Thyroid gland (tissue), 4 donors: ENCODE results near the gene VSTM4. TPM values are rescaled to one million over a fixed set of nuclear protein-coding genes. Genes with fewer than 3 reads are reported as not detected.

Source experiments
- DNase-seq, 2 donors: peaks; one replicate each; pipeline ENCODE4 v3.0.0-alpha.2; 2019
- H3K27ac ChIP-seq, 3 donors: fragments of 200-600 bp; sonication (generic); 1 replicate in 2 of 3; 2 replicates in 1 of 3; pipeline ENCODE4 v1.5.1; 2016 to 2019; ENCODE audit warnings: mild to moderate bottlenecking in 1 of 3, moderate library complexity in 1 of 3
- H3K27me3 ChIP-seq: fragments of 200-600 bp; sonication (generic); one replicate; pipeline ENCODE4 v1.5.1; 2019
- H3K36me3 ChIP-seq, 2 donors: fragments of 200-600 bp; sonication (generic); one replicate each; pipeline ENCODE4 v1.5.1; 2016 to 2019
- H3K4me1 ChIP-seq, 2 donors: fragments of 200-600 bp; sonication (generic); one replicate each; pipeline ENCODE4 v1.5.1; 2017 to 2019
- H3K4me3 ChIP-seq, 3 donors: fragments of 200-600 bp; sonication (generic); replicated peaks in 1 of 3; 1 replicate in 2 of 3; 2 replicates in 1 of 3; pipeline ENCODE4 v1.5.1; 2016; ENCODE audit warnings: mild to moderate bottlenecking in 1 of 3
- H3K9me3 ChIP-seq: fragments of 200-600 bp; sonication (generic); one replicate; pipeline ENCODE4 v1.5.1; 2017
- CTCF ChIP-seq, 6 experiments: fragments of 200-600 bp in 3 of 6; fragments of 450-650 bp in 3 of 6; sonication (generic) in 3 of 6; IDR thresholded peaks; one replicate each; pipeline ENCODE4 v1.5.1; 2016 to 2019; ENCODE audit warnings: antibody characterized with exemption in 6 of 6, mild to moderate bottlenecking in 2 of 6, inconsistent platforms in 1 of 6, moderate library complexity in 1 of 6
- POLR2A ChIP-seq, 2 donors: fragments of 450-650 bp; IDR thresholded peaks; one replicate each; pipeline ENCODE4 v1.6.1; 2017; ENCODE audit warnings: antibody characterized with exemption in 2 of 2, mild to moderate bottlenecking in 2 of 2, moderate library complexity in 1 of 2
- WGBS, 2 donors: methylation state at CpG; one replicate each; pipeline ENCODE4 v1.1.5; 2017; 5-methylcytosine and 5-hydroxymethylcytosine counted together
- intact Hi-C: fragments of 100-400 bp; cut with DNase I; formaldehyde crosslinking; loops from one replicate; pipeline ENCODE4 v1.15.1; 2023
- total RNA-seq, 4 donors: library from RNA; depleted of rRNA; stranded (reverse); fragments of >200 nt; gene quantifications; one replicate each; pipeline ENCODE4 v1.2.3, GENCODE V29; 2016

Gene VSTM4
- total RNA-seq, 4 donors from 2014 or later, result 42.9 to 220 (median 142) TPM

- Histone ChIP-seq H3K36me3 (no peaks in the 10 kb centered on the region), H3K4me1 (peaks cover 26 to 33% of the 10 kb centered on the region in 2 donors), H3K4me3 (no peak overlapping the region), H3K9me3 (no peaks in the 10 kb centered on the region), H3K27me3 (no peaks in the 10 kb centered on the region), H3K27ac (no peak overlapping the region)
- no peak for DNase-seq
- 89 to 93% methylated on average over 4 of the region's 4 CpGs for WGBS, 2 donors
- TF ChIP-seq CTCF (IDR thresholded peaks at IDR 0.05) (no peak), POLR2A (IDR thresholded peaks at IDR 0.05) (no peak)
- intact Hi-C loops, result no loop called here
These were observed 11.6 kb downstream of the VSTM4 start for GRCh38 chr10:49103761-49104160.

- intact Hi-C loops, result no loop called here
- Histone ChIP-seq H3K36me3 (no peaks in the 10 kb centered on the region), H3K27me3 (no peaks in the 10 kb centered on the region), H3K9me3 (no peaks in the 10 kb centered on the region), H3K27ac (no peak overlapping the region), H3K4me1 (no peaks in the 10 kb centered on the region), H3K4me3 (no peak overlapping the region)
- DNase-seq, result no peak
- TF ChIP-seq POLR2A (IDR thresholded peaks at IDR 0.05), result no peak
- no peak for TF ChIP-seq CTCF (IDR thresholded peaks at IDR 0.05)
- WGBS, 2 donors, result 88 to 91% methylated on average over 8 of the region's 8 CpGs
These were observed 16.3 kb downstream of the VSTM4 start for GRCh38 chr10:49099046-49099445.

- H3K4me1 ChIP-seq, result no peaks in the 10 kb centered on the region
- no peaks in the 10 kb centered on the region for H3K9me3 ChIP-seq
- H3K27me3 ChIP-seq, result no peaks in the 10 kb centered on the region
- 67 to 80% methylated on average over 4 to 8 of the region's 8 CpGs for WGBS, 2 donors
- no peak for DNase-seq
- TF ChIP-seq CTCF (IDR thresholded peaks at IDR 0.05), result no peak
- no peak for TF ChIP-seq POLR2A (IDR thresholded peaks at IDR 0.05)
- intact Hi-C loops, result no loop called here
- no peak overlapping the region for H3K27ac ChIP-seq
- no peaks in the 10 kb centered on the region for H3K36me3 ChIP-seq
- H3K4me3 ChIP-seq, result no peak overlapping the region
These were observed 18.4 kb downstream of the VSTM4 start for GRCh38 chr10:49096890-49097445.

- H3K27me3 ChIP-seq, result no peaks in the 10 kb centered on the region
- H3K4me1 ChIP-seq, result peaks cover 10 to 16% of the 10 kb centered on the region in 2 donors
- 75 to 76% methylated on average over 4 of the region's 4 CpGs for WGBS, 2 donors
- TF ChIP-seq CTCF (IDR thresholded peaks at IDR 0.05) (no peak), POLR2A (IDR thresholded peaks at IDR 0.05) (no peak)
- no peak overlapping the region for H3K27ac ChIP-seq
- DNase-seq, result no peak
- no peaks in the 10 kb centered on the region for H3K36me3 ChIP-seq
- H3K9me3 ChIP-seq, result no peaks in the 10 kb centered on the region
- no peak overlapping the region for H3K4me3 ChIP-seq
- intact Hi-C loops, result no loop called here
These were observed 20.7 kb downstream of the VSTM4 start for GRCh38 chr10:49094646-49095045.

GRCh38 chr10:49093922-49094321 is 21.4 kb downstream of the VSTM4 start:
- Histone ChIP-seq H3K27me3 (no peaks in the 10 kb centered on the region), H3K9me3 (no peaks in the 10 kb centered on the region), H3K4me3 (no peak overlapping the region), H3K4me1 (peaks cover 12 to 19% of the 10 kb centered on the region in 2 donors), H3K36me3 (no peaks in the 10 kb centered on the region), H3K27ac (no peak overlapping the region)
- no peak for DNase-seq
- intact Hi-C loops, result no loop called here
- TF ChIP-seq CTCF (IDR thresholded peaks at IDR 0.05), result no peak
- TF ChIP-seq POLR2A (IDR thresholded peaks at IDR 0.05), result no peak
- 91 to 98% methylated on average over 10 of the region's 10 CpGs for WGBS, 2 donors
